MG63 (cell line): ENCODE data around the gene TAF1C. TPM values are rescaled to one million over a fixed set of nuclear protein-coding genes. Genes with fewer than 3 reads are reported as not detected.

Experiments
- DNase-seq: peaks from one replicate; pipeline ENCODE4 v3.0.0-alpha.2; 2020
- H3K27me3 ChIP-seq: fragments of 250-450 bp; sonication (Bioruptor Pico); 2 replicates; pipeline ENCODE4 v1.5.1; 2020; ENCODE audit warnings: mild to moderate bottlenecking, moderate library complexity
- H3K36me3 ChIP-seq: fragments of 250-450 bp; sonication (Bioruptor Pico); 2 replicates; pipeline ENCODE4 v1.5.1; 2020; ENCODE audit warnings: mild to moderate bottlenecking, moderate library complexity
- H3K4me3 ChIP-seq: fragments of 250-450 bp; sonication (Bioruptor Pico); 2 replicates; pipeline ENCODE4 v1.5.1; 2020; ENCODE audit warnings: mild to moderate bottlenecking, moderate library complexity
- H3K9me3 ChIP-seq: fragments of 250-450 bp; sonication (Bioruptor Pico); 2 replicates; pipeline ENCODE4 v1.5.1; 2020; ENCODE audit warnings: mild to moderate bottlenecking, moderate library complexity
- total RNA-seq: library from RNA; depleted of rRNA; stranded (reverse); fragments of >200 nt; shearing (Covaris generic); gene quantifications from 2 replicates; pipeline ENCODE4 v1.2.3, GENCODE V29; 2014; ENCODE audit warnings: low replicate concordance; rRNA removed

TAF1C gene, protein sequence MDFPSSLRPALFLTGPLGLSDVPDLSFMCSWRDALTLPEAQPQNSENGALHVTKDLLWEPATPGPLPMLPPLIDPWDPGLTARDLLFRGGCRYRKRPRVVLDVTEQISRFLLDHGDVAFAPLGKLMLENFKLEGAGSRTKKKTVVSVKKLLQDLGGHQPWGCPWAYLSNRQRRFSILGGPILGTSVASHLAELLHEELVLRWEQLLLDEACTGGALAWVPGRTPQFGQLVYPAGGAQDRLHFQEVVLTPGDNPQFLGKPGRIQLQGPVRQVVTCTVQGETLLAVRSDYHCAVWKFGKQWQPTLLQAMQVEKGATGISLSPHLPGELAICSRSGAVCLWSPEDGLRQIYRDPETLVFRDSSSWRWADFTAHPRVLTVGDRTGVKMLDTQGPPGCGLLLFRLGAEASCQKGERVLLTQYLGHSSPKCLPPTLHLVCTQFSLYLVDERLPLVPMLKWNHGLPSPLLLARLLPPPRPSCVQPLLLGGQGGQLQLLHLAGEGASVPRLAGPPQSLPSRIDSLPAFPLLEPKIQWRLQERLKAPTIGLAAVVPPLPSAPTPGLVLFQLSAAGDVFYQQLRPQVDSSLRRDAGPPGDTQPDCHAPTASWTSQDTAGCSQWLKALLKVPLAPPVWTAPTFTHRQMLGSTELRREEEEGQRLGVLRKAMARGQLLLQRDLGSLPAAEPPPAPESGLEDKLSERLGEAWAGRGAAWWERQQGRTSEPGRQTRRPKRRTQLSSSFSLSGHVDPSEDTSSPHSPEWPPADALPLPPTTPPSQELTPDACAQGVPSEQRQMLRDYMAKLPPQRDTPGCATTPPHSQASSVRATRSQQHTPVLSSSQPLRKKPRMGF
- total RNA-seq: 10.3 and 16.6 TPM in 2 replicates

DNA sequence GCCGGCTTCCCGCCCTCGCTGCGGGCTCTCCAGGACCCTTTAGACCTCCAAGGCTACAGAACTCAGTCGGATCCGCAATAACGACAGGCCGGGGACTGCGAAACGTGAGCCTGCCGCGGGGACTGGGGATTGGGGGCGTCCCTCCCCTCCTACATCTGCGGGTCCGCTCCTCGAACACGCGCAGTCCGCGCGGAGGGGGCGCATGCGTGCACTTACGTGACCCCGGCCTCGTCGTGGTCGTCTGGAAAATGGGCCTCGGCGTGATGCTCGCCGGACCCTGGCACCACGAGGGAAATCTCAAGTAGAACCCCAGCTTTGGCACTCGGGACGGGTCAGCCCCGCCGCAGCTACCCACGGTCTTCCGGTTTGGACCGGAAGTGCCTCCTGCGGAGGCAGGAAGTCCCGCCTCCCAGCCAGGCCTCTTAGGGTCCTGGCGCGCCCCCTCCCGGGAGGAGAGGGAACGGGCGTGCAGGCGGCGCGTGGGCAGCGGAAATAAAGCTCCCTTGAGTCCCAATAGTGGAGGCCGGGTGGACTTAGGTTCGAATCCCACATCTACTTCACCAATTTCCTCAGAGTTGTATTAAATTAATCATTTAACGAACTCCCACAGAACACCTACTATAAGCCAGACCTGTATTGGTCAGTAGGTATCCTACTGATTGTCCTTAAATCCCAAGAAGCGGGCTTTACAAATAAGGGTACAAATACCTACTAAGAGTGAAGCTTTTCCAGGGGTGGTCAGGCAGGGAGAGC lies at the start of gene TAF1C:
Gene TAF1C, minus strand, starts transcription at position 373 of the 753 bp plus-strand sequence. CDS start 2,069 bp downstream, outside the sequence.
- Histone ChIP-seq H3K27me3 (no peaks in the 10 kb centered on the region), H3K4me3 (peak within 1 kb of the TSS; percentile 85), H3K9me3 (no peaks in the 10 kb centered on the region), H3K36me3 (no peaks in the 10 kb centered on the region; the same call in none of the 2 replicates)
- peak; percentile 80 for DNase-seq

DNA sequence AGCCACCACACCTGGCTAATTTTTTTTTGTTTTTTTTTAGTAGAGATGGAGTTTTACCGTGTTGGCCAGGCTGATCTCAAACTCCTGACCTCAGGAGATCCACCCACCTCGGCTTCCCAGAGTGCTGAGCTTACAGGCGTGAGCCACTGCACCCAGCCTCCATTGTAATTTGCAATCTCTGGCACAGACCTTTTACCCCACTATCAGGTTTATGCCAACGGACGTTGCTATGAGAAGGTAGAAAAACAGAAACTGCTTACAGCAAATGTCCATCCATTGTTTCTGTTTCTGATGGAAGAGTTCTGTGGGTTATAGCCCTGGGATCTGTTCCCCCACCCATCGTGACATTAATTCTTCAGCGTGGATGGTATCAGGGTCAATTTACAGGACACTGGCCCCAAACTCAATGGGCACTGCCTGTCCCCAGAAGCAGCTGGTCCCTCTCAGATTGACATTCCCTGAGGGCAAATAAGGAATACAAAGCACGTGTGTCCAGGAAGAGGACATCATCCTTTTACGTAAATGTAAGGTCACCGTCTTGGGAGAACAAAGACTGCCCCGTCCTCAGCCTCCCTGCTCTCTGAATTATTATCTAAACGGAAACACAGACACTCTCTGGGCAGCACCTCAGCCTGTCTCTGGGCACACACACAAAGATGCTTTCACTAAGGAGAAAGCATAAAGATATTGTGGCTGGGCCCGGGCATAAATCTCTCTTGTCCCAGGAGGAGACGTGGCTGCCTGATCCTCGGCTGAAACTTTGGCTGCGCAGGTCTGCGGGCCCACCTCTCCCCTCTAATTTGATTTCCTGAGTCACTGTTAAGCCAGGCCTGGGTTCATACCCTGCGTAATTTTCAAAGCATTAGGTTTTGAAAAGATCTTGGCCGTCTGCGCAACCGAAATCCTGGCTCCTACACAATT lies 47.7 kb upstream of the TAF1C start:
- Histone ChIP-seq H3K9me3 (no peaks in the 10 kb centered on the region), H3K27me3 (no peaks in the 10 kb centered on the region), H3K36me3 (no peaks in the 10 kb centered on the region), H3K4me3 (no peak overlapping the region)
- DNase-seq: no peak

DNA sequence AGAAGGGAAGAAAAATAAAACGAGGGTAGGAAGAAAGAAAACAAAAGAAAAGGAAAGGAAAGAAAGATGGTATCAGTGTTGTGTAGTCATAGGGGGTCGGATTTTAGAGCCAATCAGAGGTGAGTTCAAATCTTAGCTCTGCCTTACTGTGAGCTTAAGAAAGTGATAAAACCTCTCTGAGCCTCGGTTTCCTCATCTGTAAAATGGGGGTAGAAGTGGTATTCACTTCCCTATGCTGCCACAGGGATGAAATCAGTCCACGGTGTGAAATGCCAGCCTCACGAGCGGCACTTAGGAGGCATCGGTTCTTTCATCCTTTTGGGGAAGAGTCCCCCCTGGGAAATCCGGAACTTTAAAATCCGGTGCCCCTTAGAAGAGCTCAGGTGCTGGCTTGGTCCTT lies 46.9 kb upstream of the TAF1C start:
- H3K27me3 ChIP-seq: no peaks in the 10 kb centered on the region
- H3K9me3 ChIP-seq: no peaks in the 10 kb centered on the region
- H3K4me3 ChIP-seq: no peak overlapping the region
- no peaks in the 10 kb centered on the region for H3K36me3 ChIP-seq
- DNase-seq: no peak

DNA sequence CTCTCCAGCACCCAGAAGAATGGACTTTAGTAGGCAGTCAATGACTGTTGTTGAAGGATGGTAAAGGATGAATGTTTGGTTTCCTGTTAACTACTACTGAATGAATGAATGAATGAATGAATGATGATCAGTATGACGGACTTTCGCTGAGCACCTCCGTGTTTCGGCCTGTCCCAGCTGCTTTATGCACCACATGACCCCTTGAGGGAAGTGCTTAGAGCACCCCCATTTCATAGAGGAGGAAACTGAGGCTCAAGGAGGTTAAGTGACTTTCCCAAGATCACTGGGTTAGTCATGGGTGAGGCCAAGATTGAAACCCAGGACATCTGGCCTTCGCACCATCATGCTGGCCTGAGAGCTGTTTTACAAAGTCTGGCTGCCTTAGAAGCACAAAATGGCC lies 46.1 kb upstream of the TAF1C start:
- no peaks in the 10 kb centered on the region for H3K9me3 ChIP-seq
- H3K36me3 ChIP-seq: no peaks in the 10 kb centered on the region
- no peak overlapping the region for H3K4me3 ChIP-seq
- no peak for DNase-seq
- no peaks in the 10 kb centered on the region for H3K27me3 ChIP-seq

DNA sequence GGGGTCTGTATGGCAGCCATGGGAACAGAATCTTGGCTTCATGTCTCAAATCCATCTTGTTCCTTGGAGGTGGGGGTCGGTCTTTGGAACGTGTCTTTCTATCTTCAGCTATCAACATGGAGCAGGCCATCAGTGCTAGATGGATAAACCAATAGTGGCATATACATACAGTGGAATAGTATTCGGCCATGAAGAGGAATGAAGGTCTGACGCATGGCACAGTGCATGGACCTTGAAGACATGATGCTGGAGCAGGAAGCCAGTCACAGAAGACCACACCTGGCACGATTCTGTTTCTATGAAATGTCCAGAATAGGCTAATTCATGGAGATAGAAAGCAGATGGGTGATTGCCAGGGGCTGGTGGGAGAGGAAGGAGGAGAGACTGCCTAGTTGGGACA lies 45.2 kb upstream of the TAF1C start:
- Histone ChIP-seq H3K4me3 (no peak overlapping the region), H3K9me3 (no peaks in the 10 kb centered on the region), H3K27me3 (no peaks in the 10 kb centered on the region), H3K36me3 (no peaks in the 10 kb centered on the region)
- no peak for DNase-seq

DNA sequence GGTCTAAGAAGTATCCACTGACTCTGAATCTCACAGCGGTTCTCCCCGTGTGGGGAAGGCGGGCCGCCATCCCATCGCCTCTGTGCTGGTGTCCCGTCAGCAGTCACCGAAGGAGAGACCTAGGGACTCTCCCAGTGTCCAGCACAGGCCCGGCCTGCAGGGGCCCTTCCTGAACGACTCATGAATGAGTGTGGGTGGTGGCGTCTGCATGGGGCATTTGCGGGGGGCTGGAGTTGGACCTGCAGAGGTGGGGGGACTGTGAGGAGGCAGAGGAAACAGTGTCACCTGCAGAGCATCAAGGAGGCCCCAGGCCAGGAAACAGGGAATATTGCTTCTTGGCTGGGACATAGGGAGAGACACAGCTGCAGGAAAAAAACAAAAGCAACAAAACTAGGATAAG lies 42.6 kb upstream of the TAF1C start:
- no peak for DNase-seq
- Histone ChIP-seq H3K9me3 (no peaks in the 10 kb centered on the region), H3K36me3 (no peaks in the 10 kb centered on the region), H3K27me3 (no peaks in the 10 kb centered on the region), H3K4me3 (no peak overlapping the region)

DNA sequence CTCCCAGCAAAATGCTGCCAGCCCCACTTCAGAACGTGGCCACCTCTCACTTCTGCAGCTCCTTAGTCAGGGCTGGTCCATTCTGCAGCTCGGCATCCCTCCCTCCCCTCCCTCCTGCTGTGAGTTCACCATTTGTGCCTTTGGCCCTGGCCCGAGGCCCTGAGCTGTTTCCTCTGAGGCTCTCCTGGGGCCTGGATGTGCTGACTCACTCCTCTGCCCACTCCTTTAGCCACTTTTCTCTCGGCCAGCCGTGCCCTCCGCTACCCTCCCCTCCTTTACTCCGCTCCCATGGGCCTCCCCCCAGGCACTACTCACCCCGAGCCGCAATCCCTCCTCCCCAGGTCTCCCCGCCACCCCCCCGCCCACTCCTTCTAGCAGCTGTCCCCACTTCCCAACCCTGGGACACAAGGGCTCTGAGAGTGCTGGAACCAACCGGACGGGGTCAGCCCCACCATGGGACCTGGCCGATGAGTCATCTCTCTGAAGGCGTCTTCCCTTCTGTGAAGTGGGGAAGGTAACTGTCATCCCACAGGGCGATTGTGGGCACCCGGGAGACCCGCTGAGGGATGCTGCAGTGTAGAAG lies 41.5 kb upstream of the TAF1C start:
- DNase-seq: peak; percentile 92
- Histone ChIP-seq H3K27me3 (no peaks in the 10 kb centered on the region), H3K4me3 (no peak overlapping the region), H3K9me3 (no peaks in the 10 kb centered on the region), H3K36me3 (no peaks in the 10 kb centered on the region)

DNA sequence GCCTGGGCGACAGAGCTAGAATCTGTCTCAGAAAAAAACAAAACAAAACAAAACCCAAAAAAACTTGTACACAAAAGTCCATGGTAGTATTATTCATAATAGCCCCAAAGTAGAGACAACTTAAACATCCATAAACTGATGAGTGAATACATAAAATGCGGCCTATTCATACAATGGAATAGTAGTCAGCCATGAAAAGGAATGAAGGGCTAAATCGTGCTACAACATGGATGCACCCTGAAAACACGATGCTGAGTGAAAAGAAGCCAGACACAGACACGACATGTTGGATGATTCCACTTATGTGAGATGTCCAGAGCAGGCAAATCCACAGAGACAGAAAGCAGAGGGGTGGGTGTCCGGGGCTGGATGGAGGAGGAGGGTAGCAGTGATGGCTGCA lies 40.7 kb upstream of the TAF1C start:
- no peaks in the 10 kb centered on the region for H3K27me3 ChIP-seq
- no peaks in the 10 kb centered on the region for H3K36me3 ChIP-seq
- DNase-seq: no peak
- H3K9me3 ChIP-seq: no peaks in the 10 kb centered on the region
- no peak overlapping the region for H3K4me3 ChIP-seq

DNA sequence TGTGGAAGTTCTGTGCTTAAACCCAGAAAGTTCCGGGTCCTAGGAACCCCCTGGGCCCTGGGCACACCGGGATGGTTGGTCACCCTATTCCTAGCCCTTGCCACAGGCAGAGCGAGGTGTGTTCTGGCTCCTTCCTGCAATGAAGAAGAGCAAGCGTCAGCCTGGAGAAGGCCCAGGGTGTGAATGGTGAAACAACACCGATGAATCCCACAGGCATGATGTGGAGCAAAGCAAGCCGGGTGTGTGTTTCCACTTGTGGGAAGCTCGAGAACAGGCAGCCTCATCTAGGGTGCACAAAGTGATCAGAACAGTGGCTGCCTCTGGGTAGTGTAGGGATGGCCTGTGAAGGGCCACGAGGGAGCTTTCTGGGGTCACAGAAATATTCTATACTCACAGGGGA lies 39.2 kb upstream of the TAF1C start:
- DNase-seq: no peak
- H3K36me3 ChIP-seq: no peaks in the 10 kb centered on the region
- H3K9me3 ChIP-seq: no peaks in the 10 kb centered on the region
- no peaks in the 10 kb centered on the region for H3K27me3 ChIP-seq
- H3K4me3 ChIP-seq: no peak overlapping the region

DNA sequence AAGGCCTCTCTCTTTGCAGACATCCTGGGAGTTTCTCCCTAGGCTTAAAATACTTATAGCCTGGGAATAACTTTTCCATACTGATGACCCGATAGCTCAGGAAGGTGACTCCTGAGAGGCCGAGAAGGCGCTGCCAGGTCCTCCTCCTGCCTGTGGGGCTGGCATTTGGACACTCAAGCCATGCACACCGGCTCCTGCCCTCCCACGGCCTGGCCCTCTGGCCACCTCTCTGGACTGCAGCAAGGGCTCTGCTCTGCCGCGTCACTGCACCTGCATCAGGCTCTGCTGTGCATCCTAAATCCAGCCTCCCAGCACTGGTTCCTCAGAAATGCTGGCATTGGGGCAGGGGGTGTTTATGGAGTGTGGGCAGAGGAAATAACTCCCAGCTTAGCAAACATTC lies 38.7 kb upstream of the TAF1C start:
- no peaks in the 10 kb centered on the region for H3K27me3 ChIP-seq
- DNase-seq: no peak
- no peak overlapping the region for H3K4me3 ChIP-seq
- no peaks in the 10 kb centered on the region for H3K9me3 ChIP-seq
- no peaks in the 10 kb centered on the region for H3K36me3 ChIP-seq

DNA sequence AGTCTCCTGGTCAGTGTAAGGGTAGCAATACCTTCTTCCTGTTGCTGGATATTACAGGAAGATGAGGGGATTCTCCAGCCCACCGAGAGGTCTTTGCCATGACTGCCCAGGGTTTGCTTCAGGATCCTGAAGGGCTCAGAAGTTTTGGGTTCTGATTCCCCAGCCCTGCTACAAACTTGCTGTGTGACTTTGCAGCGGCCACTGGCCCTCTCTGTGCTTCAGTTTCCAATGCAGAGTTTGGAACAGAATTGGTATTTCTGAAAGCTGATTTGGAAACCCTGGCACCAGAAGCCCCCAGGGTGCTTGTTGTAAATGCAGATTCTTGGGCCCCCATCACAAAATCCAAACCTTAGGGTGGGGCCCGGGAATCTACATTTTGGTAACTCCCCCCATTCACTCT lies 38.3 kb upstream of the TAF1C start:
- Histone ChIP-seq H3K4me3 (no peak overlapping the region), H3K9me3 (no peaks in the 10 kb centered on the region), H3K27me3 (no peaks in the 10 kb centered on the region), H3K36me3 (no peaks in the 10 kb centered on the region)
- DNase-seq: no peak

DNA sequence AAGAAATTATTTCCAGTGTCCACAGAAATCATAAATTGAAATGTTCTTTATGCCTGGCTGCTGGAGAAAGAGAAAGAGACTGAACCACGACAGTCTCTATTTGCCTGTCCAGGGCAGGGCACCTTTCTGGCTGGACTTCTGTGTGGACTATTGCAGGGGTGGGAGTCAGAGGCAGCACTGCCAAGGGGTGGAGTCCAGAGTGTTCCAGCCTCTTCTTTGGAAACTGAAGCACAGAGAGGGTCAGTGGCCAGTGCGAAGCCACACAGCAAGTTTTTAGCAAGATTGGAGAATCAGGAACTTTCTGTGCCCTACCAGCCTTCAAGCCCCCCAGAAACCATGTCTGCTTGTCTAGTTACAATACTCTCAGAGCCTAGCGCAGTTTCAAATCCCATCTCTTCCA lies 37.7 kb upstream of the TAF1C start:
- no peaks in the 10 kb centered on the region for H3K27me3 ChIP-seq
- no peak for DNase-seq

DNA sequence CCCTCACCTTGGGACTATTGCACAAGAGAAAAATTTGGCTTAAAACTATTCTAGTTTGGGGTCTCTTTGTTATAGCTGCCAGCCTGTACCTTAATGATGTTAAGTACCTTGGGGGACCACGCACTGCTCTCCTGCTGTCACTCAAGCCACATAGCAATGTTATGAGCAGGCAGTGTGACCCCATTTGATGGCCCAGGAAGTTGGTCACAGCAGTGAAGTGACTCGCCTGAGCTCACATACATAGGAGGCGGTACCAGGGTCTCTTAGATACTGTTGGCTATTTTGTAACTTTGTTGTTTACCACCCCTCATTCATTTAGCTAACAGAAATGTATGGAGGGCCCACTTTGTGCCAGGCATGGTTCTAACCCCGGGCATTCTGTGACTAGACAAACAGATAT lies 36.6 kb upstream of the TAF1C start:
- Histone ChIP-seq H3K4me3 (no peak overlapping the region), H3K9me3 (no peaks in the 10 kb centered on the region), H3K36me3 (no peaks in the 10 kb centered on the region), H3K27me3 (no peaks in the 10 kb centered on the region)
- no peak for DNase-seq

More for the DNA sequence above, 37.7 kb upstream of the TAF1C start:
- Histone ChIP-seq H3K9me3 (no peaks in the 10 kb centered on the region), H3K4me3 (no peak overlapping the region), H3K36me3 (no peaks in the 10 kb centered on the region)

DNA sequence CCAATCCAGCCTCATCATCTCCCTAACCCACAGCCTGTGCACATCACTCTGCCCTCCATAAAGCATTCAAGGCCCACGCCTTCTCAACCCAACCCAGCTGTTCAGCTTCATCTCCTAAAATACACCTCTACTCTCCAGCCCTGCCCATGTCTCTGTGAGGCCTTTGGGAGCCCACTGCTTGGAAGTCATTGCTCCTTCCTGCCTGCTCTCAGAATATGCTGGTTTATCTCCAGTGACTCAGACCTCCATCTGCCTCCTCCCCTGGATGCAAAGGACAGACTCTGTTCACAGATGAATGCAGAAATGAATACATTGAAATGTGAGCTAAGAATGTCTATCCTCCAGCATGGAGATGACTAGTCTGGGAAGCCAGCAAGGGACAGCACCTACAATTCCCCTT lies 34.0 kb upstream of the TAF1C start:
- Histone ChIP-seq H3K4me3 (no peak overlapping the region), H3K27me3 (no peaks in the 10 kb centered on the region), H3K36me3 (no peaks in the 10 kb centered on the region), H3K9me3 (no peaks in the 10 kb centered on the region)
- no peak for DNase-seq

DNA sequence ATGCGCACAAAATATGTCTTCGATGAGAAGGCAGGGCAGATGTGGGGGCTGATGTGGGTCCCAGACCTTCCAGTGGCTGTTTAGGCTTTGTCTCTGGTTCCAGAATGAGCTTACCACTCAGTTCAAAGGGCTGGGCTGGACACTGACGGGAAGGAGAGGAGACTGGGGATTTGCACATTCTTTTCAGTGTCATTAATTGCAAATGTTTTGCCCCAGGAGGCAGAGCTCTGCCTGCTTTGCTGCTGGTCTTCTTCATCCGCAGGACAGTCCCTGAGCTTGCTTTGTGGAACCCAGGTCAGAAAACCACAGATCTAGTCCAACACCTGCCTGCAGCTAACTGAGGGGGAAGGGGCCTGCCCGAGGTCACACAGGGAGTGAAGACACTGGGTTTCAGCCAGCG lies 32.1 kb upstream of the TAF1C start:
- Histone ChIP-seq H3K4me3 (no peak overlapping the region), H3K27me3 (no peaks in the 10 kb centered on the region), H3K36me3 (no peaks in the 10 kb centered on the region), H3K9me3 (no peaks in the 10 kb centered on the region)
- DNase-seq: no peak
